ENCODE data around the gene WWOX.

- TF ChIP-seq CTCF (IDR thresholded peaks at IDR 0.05) (no peak), EZH2 (IDR thresholded peaks at IDR 0.05; ENCODE audit: borderline replicate concordance, insufficient read depth, low read depth, low read length, poor library complexity, severe bottlenecking) (no peak)
Measured at GRCh38 chr16:78275420-78275819, 176.0 kb downstream of the WWOX start.
